GM20000 (cell line): ENCODE data around the gene ASH1L.

Experiments used
- DNase-seq: peaks from one replicate; pipeline ENCODE4 v3.0.0; 2012; ENCODE audit warnings: low spot score
- TF ChIP-seq, protein P1 (sequence below): IDR thresholded peaks from 2 replicates; pipeline ENCODE4 v1.5.1; 2012; ENCODE audit warnings: mild to moderate bottlenecking, control low read depth; ENCODE audit errors: extremely low read depth, missing control alignments

The ASH1L gene

DNA sequence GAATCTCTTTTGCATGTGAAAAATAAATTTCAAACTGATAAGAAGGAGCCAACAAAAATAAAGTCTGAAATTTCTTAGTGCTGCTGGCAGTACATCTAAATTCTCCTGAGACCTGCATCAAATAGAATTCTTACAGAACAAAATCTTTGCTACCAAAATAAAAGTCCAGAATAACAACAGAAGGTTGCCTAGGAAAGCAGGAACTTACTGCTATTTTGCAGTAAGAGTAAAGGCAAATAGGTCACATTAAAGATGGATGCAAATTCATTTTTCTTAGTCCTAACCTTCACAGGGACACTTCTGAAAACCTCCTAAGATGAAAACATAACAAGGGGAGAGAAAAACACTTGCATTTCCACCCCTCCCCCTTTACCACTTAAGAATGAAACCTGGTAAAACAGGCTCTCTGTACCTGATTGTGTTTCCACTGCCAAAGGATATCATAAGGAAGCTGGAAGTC lies 182.9 kb downstream of the ASH1L start:
- DNase-seq = no peak
- TF ChIP-seq, protein P1, sequence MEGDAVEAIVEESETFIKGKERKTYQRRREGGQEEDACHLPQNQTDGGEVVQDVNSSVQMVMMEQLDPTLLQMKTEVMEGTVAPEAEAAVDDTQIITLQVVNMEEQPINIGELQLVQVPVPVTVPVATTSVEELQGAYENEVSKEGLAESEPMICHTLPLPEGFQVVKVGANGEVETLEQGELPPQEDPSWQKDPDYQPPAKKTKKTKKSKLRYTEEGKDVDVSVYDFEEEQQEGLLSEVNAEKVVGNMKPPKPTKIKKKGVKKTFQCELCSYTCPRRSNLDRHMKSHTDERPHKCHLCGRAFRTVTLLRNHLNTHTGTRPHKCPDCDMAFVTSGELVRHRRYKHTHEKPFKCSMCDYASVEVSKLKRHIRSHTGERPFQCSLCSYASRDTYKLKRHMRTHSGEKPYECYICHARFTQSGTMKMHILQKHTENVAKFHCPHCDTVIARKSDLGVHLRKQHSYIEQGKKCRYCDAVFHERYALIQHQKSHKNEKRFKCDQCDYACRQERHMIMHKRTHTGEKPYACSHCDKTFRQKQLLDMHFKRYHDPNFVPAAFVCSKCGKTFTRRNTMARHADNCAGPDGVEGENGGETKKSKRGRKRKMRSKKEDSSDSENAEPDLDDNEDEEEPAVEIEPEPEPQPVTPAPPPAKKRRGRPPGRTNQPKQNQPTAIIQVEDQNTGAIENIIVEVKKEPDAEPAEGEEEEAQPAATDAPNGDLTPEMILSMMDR = no peak

GRCh38 chr1:155379180-155379579 lies 183.4 kb downstream of the ASH1L start:
- TF ChIP-seq, protein P1 = no peak
- no peak for DNase-seq

DNA sequence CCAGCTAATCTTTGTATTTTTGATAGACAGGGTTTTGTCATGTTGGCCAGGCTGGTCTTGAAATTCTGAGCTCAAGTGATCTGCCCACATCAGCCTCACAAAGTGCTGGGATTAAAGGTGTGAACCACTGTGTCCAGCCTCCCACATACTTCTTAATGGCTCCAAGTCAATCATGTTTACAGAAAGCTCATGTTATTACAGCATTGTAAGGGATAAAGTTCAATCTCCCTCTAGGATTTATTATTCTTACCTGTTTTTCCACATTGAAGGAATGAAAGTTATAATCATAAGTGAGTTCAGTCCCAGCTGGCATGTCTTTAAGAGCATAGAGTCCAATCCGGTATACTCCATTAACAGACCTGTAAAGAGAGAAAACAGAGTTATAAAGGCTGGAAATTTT lies 202.6 kb downstream of the ASH1L start:
- no peak for DNase-seq
- TF ChIP-seq, protein P1 = no peak

GRCh38 chr1:155352631-155353030 lies 210.0 kb downstream of the ASH1L start:
- DNase-seq = no peak
- TF ChIP-seq, protein P1 = no peak

- DNase-seq = no peak
- TF ChIP-seq, protein P1 = no peak
Observed at GRCh38 chr1:155342842-155343241, 219.8 kb downstream of the ASH1L start.

DNA sequence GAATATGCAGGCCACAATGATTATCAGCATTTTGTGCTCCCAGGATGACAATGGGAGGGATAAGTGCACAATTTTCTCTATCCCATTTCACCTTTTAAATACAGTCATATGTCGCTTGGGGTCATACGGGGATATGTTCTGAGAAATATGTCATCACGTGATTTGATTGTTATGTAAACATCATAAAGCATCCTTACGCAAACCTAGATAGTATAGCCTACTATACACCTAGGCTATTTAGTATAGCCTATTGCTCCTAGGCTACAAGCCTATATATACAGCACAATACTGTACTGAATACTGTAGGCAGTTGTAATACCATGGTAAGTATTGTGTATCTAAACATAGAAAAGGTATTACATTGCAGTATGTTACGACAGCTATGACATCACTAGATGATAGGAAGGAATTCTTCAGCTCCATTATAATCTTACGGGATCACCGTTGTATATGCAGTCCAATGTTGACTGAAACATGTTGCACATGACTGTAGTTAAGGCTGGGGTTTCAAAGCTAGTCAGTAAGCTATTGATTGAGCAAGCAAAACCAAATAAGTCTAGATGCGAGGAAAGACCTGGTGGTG lies 223.0 kb downstream of the ASH1L start:
- DNase-seq = no peak
- TF ChIP-seq, protein P1 = no peak

DNA sequence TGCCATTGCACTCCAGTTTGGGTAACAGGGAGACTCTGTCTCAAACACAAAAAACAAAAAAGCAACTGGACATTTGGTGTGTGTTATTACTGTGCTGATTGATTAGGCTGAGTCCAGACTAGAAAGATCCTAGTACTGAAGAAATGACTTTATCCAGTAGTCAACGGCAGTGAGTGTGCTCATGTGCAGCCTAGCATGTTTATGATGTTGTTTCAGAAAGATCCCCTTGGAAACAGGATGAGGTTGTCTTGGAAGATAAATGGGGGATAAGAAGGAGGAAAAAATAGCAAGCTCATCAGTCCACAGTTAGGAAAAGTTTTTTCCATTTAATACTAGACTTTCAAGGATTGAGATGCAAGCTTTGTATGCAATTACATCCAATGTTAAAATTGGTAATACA lies 227.6 kb downstream of the ASH1L start:
- DNase-seq = no peak
- TF ChIP-seq, protein P1 = no peak
